Measurements from ENCODE around the gene NIPSNAP3A. TPM values are rescaled to one million over a fixed set of nuclear protein-coding genes. Genes with fewer than 3 reads are reported as not detected.

NIPSNAP3A gene
- total RNA-seq, 1 experiment from 2014 or later, result 13.6 TPM

DNA sequence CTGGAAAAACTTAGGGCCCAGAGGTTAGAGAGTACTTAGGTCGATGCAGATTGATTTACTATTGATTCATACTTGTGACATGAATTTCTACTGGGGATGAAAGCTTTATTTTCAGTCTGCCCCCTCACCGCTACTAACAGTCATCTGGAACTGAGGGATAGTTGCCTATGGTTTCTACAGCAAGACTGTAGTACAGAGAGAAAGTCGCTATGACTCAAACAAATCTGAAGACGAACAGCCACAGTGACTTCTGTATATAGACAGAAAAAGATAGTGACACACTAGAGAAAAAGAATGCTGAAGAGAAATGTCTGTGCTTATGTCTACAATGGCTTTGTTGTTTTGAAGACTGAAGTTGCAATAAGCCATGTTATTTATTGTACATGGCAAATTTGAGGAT, 35.9 kb upstream of the NIPSNAP3A start:
- no peaks in the 10 kb centered on the region for H3K9me3 ChIP-seq (ENCODE audit: low read depth, low read length, poor library complexity, severe bottlenecking)
- no TSS peak for BruUV-seq (replicated peaks)
- no peaks in the 10 kb centered on the region for H3K36me3 ChIP-seq (ENCODE audit: insufficient read depth, low read length, poor library complexity, severe bottlenecking)
- no peaks in the 10 kb centered on the region for H3K4me1 ChIP-seq (ENCODE audit: insufficient read depth, low read length, poor library complexity, severe bottlenecking)
- ChIA-PET POLR2A (ENCODE audit: low non-redundant PET) (no interaction called here), CTCF (no interaction called here)
- no peak for DNase-seq (ENCODE audit: low spot score)
- H3K4me3 ChIP-seq (ENCODE audit: low read depth, low read length, poor library complexity, severe bottlenecking), result no peak overlapping the region
- H3K27me3 ChIP-seq (replicated peaks; ENCODE audit: insufficient read depth, low read depth, low read length, poor library complexity), result peaks cover 6% of the 10 kb centered on the region
- no peak overlapping the region for H3K27ac ChIP-seq (ENCODE audit: low read depth, low read length, poor library complexity, severe bottlenecking)
- TF ChIP-seq, protein P1, sequence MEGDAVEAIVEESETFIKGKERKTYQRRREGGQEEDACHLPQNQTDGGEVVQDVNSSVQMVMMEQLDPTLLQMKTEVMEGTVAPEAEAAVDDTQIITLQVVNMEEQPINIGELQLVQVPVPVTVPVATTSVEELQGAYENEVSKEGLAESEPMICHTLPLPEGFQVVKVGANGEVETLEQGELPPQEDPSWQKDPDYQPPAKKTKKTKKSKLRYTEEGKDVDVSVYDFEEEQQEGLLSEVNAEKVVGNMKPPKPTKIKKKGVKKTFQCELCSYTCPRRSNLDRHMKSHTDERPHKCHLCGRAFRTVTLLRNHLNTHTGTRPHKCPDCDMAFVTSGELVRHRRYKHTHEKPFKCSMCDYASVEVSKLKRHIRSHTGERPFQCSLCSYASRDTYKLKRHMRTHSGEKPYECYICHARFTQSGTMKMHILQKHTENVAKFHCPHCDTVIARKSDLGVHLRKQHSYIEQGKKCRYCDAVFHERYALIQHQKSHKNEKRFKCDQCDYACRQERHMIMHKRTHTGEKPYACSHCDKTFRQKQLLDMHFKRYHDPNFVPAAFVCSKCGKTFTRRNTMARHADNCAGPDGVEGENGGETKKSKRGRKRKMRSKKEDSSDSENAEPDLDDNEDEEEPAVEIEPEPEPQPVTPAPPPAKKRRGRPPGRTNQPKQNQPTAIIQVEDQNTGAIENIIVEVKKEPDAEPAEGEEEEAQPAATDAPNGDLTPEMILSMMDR (conservative IDR thresholded peaks at IDR 0.05; ENCODE audit: low read depth, low read length), result no peak
- TF ChIP-seq EZH2 (IDR thresholded peaks at IDR 0.05; ENCODE audit: borderline replicate concordance, low read depth, low read length, poor library complexity, severe bottlenecking), result no peak
- intact Hi-C loops (cut with micrococcal nuclease; ENCODE audit: unreplicated experiment), result no loop called here

DNA sequence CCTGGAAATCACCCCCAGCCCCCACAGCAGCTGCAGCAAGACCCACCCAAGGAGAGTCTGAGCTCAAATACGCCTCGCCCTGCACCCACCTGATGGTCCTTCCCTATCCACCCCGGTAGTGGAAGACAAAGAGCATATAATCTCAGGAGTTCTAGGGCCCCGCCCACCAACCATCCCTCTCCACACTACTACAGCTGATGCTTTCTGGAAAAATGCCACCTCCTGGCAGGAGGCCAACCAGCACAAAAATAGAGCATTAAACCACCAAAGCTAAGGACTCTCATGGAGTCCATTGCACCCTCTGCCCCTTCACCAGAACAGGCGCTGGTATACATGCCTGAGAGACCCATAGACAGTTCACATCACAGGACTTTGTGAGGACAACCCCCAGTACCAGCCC, 22.5 kb upstream of the NIPSNAP3A start:
- no peak for DNase-seq (ENCODE audit: low spot score)
- H3K36me3 ChIP-seq (ENCODE audit: insufficient read depth, low read length, poor library complexity, severe bottlenecking), result no peaks in the 10 kb centered on the region
- H3K4me1 ChIP-seq (ENCODE audit: insufficient read depth, low read length, poor library complexity, severe bottlenecking), result no peaks in the 10 kb centered on the region
- H3K9me3 ChIP-seq (ENCODE audit: low read depth, low read length, poor library complexity, severe bottlenecking), result no peaks in the 10 kb centered on the region
- H3K4me3 ChIP-seq (ENCODE audit: low read depth, low read length, poor library complexity, severe bottlenecking), result no peak overlapping the region
- H3K27me3 ChIP-seq (replicated peaks; ENCODE audit: insufficient read depth, low read depth, low read length, poor library complexity), result no peaks in the 10 kb centered on the region
- TF ChIP-seq EZH2 (IDR thresholded peaks at IDR 0.05; ENCODE audit: borderline replicate concordance, low read depth, low read length, poor library complexity, severe bottlenecking), result no peak
- TF ChIP-seq, protein P1 (conservative IDR thresholded peaks at IDR 0.05; ENCODE audit: low read depth, low read length), result no peak
- intact Hi-C loops (cut with micrococcal nuclease; ENCODE audit: unreplicated experiment), result no loop called here
- POLR2A ChIA-PET (ENCODE audit: low non-redundant PET), result no interaction called here
- BruUV-seq (replicated peaks), result no TSS peak
- H3K27ac ChIP-seq (ENCODE audit: low read depth, low read length, poor library complexity, severe bottlenecking), result no peak overlapping the region
- CTCF ChIA-PET, result no interaction called here

DNA sequence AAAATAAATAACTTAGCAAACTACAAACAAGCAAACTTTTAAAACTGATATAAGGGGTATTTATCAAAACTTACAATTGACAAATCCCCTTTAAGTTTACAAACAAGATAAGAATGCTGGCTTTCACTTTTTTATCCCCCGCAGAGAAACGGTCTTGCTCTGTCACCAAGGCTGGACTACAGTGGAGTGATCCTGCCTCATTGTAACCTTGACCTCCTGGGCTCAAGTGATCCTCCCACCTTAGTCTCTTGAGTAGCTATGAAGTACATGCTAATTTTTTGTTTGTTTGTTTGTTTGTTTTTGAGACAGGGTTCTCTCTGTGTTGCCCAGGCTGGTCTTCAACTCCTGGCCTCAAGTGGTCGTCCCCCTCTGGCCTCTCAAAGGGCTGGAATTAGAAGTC, 9.0 kb upstream of the NIPSNAP3A start:
- ChIA-PET POLR2A (ENCODE audit: low non-redundant PET) (no interaction called here), CTCF (no interaction called here)
- no peak overlapping the region for H3K27ac ChIP-seq (ENCODE audit: low read depth, low read length, poor library complexity, severe bottlenecking)
- H3K27me3 ChIP-seq (replicated peaks; ENCODE audit: insufficient read depth, low read depth, low read length, poor library complexity), result no peaks in the 10 kb centered on the region
- intact Hi-C loops (cut with micrococcal nuclease; ENCODE audit: unreplicated experiment), result no loop called here
- TF ChIP-seq, protein P1 (conservative IDR thresholded peaks at IDR 0.05; ENCODE audit: low read depth, low read length), result no peak
- no peak for TF ChIP-seq EZH2 (IDR thresholded peaks at IDR 0.05; ENCODE audit: borderline replicate concordance, low read depth, low read length, poor library complexity, severe bottlenecking)
- DNase-seq (ENCODE audit: low spot score), result no peak
- H3K36me3 ChIP-seq (ENCODE audit: insufficient read depth, low read length, poor library complexity, severe bottlenecking), result no peaks in the 10 kb centered on the region
- no peaks in the 10 kb centered on the region for H3K9me3 ChIP-seq (ENCODE audit: low read depth, low read length, poor library complexity, severe bottlenecking)
- no peak overlapping the region for H3K4me3 ChIP-seq (ENCODE audit: low read depth, low read length, poor library complexity, severe bottlenecking)
- no peaks in the 10 kb centered on the region for H3K4me1 ChIP-seq (ENCODE audit: insufficient read depth, low read length, poor library complexity, severe bottlenecking)
- BruUV-seq (replicated peaks), result no TSS peak
